ENCODE results near the gene GRWD1.
A peak's percentile ranks its signal among the peaks of the same experiment; 100 is the strongest.

The GRWD1 gene

DNA sequence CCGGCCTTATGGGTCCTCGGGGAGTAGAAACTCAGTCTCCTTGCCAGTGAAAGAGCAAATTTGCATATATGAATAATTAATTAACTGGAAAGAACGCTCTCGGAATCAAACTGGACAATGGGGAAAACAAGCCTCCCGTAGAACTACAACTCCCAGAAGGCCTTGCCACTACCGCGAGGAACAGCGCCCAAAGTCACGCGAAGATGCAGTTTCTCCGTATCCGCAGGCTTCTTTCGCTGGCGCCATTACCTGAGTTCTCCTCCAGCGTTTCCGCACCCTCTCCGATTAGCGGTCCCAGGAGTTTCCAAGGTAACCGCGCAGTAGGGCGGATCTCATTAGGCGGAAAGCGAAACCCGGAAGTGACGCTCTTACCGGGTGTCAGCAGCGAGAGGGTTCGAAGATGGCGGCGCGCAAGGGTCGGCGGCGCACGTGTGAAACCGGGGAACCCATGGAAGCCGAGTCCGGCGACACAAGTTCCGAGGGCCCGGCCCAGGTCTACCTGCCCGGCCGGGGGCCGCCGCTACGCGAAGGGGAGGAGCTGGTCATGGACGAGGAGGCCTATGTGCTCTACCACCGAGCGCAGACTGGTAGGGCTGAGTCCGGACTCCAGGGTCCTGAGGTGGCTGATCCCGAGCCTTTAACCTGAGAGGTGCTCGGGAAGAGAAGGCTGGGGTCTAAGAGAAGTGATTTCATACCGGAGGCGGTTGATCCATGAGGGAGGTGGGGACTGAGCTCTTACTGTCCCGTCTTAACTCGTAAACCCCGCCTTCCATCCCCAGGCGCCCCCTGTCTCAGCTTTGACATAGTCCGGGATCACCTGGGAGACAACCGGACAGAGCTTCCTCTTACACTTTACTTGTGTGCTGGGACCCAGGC lies at the start of gene GRWD1:
Gene GRWD1 (plus strand): TSS at position 378 of the 876 bp plus-strand sequence. CDS start 23 bp downstream, at position 401.
- DNase-seq = peak; percentile 98

GRCh38 chr19:48396016-48396823 lies 49.6 kb upstream of the GRWD1 start:
- DNase-seq = no peak

DNA sequence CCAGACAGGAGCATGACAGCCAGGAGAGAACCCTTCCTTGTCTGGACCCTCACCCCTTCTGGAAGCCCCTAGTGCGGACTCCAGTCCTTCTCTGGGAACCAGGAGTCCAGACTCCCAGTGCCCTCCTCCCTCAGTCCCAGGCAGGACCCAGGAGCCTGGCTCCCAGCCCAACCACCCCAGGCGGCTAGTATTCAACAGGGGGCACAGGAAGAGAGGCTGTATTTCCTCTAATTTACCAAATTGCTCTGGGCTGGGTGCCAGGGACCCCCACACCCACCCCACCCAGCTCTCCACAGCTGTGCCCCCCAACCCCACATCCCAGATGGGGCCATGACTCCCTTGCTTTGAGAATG lies 49.0 kb upstream of the GRWD1 start:
- DNase-seq = no peak

GRCh38 chr19:48397263-48398101 lies 48.3 kb upstream of the GRWD1 start:
- peak; percentile 41 for DNase-seq

DNA sequence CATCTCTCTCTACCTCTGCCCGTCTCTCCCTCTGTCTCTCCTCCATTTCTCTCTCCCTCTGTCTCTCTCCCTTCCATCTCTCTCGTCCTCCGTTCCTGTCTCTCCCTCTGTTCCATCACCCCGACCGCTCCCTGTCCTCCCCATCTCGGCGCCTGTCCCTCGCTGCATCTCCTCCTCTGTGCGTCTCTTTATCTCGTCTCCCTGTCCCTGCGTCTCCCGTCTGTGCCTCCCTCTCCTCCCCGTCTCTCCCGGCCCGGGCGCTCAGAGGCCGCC lies 47.7 kb upstream of the GRWD1 start:
- no peak for DNase-seq

- DNase-seq = peak; percentile 85
Observed at GRCh38 chr19:48398375-48399235, 47.2 kb upstream of the GRWD1 start.

DNA sequence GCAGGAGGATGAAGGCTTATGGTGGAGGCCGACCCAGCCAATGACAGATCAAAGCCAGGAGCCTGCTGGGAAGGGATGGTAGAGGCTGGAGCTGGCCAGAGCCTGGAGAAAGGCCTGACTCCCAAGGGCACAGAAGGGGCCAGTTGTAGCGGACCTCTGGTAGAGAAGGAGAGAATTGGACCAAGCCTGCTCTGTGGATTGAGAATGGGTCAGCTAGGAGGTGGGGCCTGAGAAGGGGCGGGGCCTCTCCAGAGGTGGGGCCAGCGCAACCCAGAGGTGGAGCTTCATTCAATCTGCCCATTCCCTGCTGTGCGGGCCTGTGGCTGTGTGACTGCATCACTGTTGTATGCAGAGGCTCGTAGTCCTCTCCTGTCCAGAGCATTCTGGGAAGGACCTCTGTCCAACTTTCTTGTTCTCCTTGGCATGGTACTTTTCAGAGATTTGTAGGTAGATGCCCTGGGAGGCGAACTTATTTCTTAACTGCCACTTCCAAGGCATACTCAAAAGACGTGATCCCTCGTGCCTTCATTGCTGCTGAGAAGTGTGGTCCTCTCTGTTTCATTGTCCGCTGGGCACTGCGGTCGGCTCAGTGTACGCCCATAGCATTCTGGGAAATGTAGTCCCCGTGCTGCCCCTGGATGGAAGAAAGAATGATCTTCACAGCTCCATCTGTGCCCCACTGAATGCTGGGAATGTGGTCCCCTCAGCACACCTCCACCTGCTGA lies 45.6 kb upstream of the GRWD1 start:
- DNase-seq = peak; percentile 50

- no peak for DNase-seq
Observed at GRCh38 chr19:48401287-48401686, 44.5 kb upstream of the GRWD1 start.

GRCh38 chr19:48403606-48404005 lies 42.2 kb upstream of the GRWD1 start:
- no peak for DNase-seq

GRCh38 chr19:48405010-48405659 lies 40.6 kb upstream of the GRWD1 start:
- no peak for DNase-seq

DNA sequence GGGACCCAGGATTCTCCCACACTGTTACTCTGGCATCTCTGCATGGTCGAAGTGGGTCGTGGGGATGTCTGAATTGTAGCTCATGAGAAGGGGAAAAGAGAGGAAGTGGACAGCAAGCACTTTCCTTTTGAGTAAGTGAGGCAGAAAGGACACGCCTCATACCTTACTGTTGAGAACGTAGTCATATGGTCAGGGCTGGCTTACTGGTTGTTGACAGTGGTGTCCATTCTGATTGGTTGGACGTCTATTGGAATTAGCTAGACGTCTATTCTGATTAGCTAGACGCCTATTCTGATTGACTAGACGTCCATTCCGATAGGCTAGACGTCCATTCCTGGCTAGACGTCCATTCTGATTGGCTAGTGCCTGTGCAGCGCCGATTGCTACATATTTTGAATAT lies 39.9 kb upstream of the GRWD1 start:
- no peak for DNase-seq

GRCh38 chr19:48413879-48414587 lies 31.8 kb upstream of the GRWD1 start:
- DNase-seq = no peak

DNA sequence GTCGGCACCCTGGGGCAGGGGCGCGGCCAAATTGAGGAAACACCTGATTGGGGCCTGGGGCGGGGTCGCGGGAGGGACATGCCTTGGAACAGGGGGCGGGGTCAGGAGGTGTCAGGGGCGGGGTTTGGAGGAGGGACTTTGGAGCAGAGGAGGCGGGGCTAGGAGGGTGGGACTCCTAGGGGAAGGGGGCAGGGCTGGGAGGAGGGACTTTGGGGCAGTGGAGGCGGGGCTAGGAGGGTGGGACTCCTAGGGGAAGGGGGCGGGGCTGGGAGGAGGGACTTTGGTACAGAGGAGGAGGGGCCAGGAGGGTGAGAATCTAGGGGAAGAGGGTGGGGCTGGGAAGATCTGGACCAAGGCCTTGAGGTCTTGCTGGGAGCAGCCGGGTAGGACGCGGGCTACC lies 30.4 kb upstream of the GRWD1 start:
- DNase-seq = no peak

- no peak for DNase-seq
Observed at GRCh38 chr19:48415806-48416221, 30.0 kb upstream of the GRWD1 start.

DNA sequence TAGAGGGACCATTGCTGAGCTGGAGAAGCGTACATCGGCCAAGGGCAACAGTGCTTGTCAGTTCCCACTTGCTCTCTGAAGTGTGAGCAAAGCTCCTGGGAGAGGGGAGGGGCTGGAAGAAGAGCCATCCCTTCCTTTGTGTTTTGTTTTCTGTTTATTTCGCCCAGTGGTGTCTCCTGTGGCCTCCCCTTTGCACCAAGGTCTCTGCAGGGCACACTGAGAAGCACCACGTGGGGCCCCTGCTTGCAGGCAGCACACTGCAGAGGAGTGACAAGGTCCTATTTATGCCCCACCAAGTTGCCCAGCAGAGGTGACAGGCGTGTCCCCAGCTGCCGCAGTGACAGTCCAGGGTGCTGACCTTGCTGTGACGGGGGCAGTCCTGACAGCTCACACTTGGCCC lies 28.4 kb upstream of the GRWD1 start:
- DNase-seq = no peak

- DNase-seq = no peak
Observed at GRCh38 chr19:48418317-48419064, 27.3 kb upstream of the GRWD1 start.

DNA sequence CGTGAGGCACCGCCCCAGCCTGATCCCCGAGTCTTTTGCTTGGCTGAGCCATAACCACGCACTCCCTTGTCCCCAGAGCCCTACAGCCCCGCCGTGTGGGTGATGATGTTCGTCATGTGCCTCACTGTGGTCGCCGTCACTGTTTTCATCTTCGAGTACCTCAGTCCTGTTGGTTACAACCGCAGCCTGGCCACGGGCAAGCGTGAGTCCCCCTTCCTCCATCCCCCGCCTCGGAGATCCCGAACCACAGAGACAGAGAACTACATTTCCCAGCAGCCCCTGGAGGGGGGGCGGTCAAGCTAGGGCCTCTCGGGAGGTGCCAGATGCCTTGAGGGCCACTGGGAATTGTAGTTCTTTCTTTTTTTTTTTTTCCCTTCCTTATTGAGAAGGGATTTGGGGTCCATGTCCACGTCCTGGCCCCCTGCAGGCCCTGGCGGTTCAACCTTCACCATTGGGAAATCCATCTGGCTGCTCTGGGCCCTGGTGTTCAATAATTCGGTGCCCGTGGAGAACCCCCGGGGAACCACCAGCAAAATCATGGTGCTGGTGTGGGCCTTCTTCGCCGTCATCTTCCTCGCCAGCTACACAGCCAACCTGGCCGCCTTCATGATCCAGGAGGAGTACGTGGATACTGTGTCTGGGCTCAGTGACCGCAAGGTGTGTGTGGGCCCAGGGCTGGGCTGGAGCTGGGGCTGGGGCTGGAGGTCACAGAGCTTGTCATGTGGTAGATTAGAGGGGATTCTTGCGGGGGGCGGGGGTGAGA lies 26.4 kb upstream of the GRWD1 start:
- DNase-seq = no peak

DNA sequence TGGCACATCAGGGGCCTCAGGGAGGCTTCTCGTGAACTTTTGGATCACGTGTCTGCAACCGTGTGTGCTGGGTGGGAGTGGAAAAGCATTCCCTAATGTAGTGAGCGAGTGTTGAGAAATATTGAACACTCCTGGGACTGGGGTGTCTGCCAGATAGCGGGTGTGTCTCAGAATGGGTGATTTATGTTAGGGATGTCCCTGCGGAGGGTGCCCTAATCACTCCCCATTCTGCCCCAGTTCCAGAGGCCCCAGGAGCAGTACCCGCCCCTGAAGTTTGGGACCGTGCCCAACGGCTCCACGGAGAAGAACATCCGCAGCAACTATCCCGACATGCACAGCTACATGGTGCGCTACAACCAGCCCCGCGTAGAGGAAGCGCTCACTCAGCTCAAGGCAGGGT lies 24.2 kb upstream of the GRWD1 start:
- DNase-seq = no peak

- no peak for DNase-seq
Observed at GRCh38 chr19:48424694-48425219, 21.0 kb upstream of the GRWD1 start.

Data from NCI-H748 treated with DMSO at 0.1 percent for 48 hours (cell line).